Measurements from ENCODE around the gene SYT7.

The SYT7 gene

DNA sequence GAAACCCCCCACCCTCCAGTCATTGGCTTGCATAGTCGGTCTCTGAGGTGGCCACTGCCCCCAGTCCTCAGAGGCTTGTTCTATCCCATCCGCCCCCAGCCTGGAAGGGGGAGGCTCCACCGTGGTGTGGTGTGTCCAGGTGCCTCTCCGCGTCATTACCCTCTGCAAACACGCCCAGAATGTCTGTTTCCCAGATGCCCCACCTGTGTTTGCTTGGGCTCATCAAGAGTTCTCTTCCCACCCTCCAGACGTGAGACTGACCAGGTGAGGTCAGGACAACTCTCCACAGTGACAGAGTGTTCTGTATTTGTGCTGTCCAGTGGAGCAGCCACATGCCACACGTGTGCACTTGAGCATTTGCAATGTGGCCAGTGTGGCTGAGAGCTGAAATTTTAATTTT lies 47.5 kb downstream of the SYT7 start:
- no peaks in the 10 kb centered on the region; the same call in 1 of the 2 replicates for H3K4me1 ChIP-seq (ENCODE audit: control insufficient read depth, insufficient read depth, low read length)
- H3K9ac ChIP-seq (ENCODE audit: low read depth, low read length): no peak overlapping the region
- H3K9me3 ChIP-seq (ENCODE audit: control insufficient read depth, insufficient read depth, low read length): no peaks in the 10 kb centered on the region
- H3K36me3 ChIP-seq (ENCODE audit: control insufficient read depth, insufficient read depth, low read length): no peaks in the 10 kb centered on the region
- H3K27ac ChIP-seq (ENCODE audit: low read depth, low read length): no peak overlapping the region
- no peak overlapping the region for H3K4me3 ChIP-seq (ENCODE audit: low read depth, low read length)
- H3K27me3 ChIP-seq (ENCODE audit: control insufficient read depth, insufficient read depth, low read length): no peaks in the 10 kb centered on the region

- H3K27ac ChIP-seq (ENCODE audit: low read depth, low read length): no peak overlapping the region
- H3K4me3 ChIP-seq (ENCODE audit: low read depth, low read length): no peak overlapping the region
- no peak overlapping the region for H3K9ac ChIP-seq (ENCODE audit: low read depth, low read length)
- H3K9me3 ChIP-seq (ENCODE audit: control insufficient read depth, insufficient read depth, low read length): no peaks in the 10 kb centered on the region
- H3K4me1 ChIP-seq (ENCODE audit: control insufficient read depth, insufficient read depth, low read length): no peaks in the 10 kb centered on the region; the same call in 1 of the 2 replicates
- H3K27me3 ChIP-seq (ENCODE audit: control insufficient read depth, insufficient read depth, low read length): no peaks in the 10 kb centered on the region
- H3K36me3 ChIP-seq (ENCODE audit: control insufficient read depth, insufficient read depth, low read length): no peaks in the 10 kb centered on the region
Observed at GRCh38 chr11:61533039-61533375, 47.9 kb downstream of the SYT7 start.

GRCh38 chr11:61532134-61533038 lies 48.5 kb downstream of the SYT7 start:
- Histone ChIP-seq H3K27ac (ENCODE audit: low read depth, low read length) (no peak overlapping the region), H3K9ac (ENCODE audit: low read depth, low read length) (no peak overlapping the region), H3K27me3 (ENCODE audit: control insufficient read depth, insufficient read depth, low read length) (no peaks in the 10 kb centered on the region), H3K4me3 (ENCODE audit: low read depth, low read length) (no peak overlapping the region), H3K4me1 (ENCODE audit: control insufficient read depth, insufficient read depth, low read length) (no peaks in the 10 kb centered on the region; the same call in 1 of the 2 replicates), H3K9me3 (ENCODE audit: control insufficient read depth, insufficient read depth, low read length) (no peaks in the 10 kb centered on the region), H3K36me3 (ENCODE audit: control insufficient read depth, insufficient read depth, low read length) (0 out of 2 replicates have a peak, but pooled peaks cover 2% of the 10 kb centered on the region)

DNA sequence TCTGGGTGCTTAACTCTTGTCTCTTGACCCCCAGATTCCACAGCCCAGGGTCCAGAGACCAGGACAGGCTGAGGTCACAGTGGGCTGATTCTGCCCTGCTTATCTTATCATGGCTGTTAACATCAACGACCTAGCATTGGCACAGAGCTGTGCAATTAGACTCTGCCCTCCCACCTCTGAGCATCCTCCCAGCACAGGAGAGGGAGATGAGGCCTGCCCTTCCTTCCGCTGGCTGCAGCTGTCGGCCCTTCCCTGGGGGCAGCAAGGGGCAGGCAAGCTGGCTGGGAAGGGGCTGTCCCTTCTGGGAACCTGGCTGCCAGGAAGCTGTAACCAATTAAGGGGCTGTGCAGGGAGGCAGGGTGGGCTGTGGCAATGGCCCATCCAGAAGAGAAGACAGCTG lies 49.8 kb downstream of the SYT7 start:
- H3K27ac ChIP-seq (ENCODE audit: low read depth, low read length): no peak overlapping the region
- H3K27me3 ChIP-seq (ENCODE audit: control insufficient read depth, insufficient read depth, low read length): no peaks in the 10 kb centered on the region
- H3K36me3 ChIP-seq (ENCODE audit: control insufficient read depth, insufficient read depth, low read length): 0 out of 2 replicates have a peak, but pooled peaks cover 2% of the 10 kb centered on the region
- H3K9ac ChIP-seq (ENCODE audit: low read depth, low read length): no peak overlapping the region
- no peak overlapping the region for H3K4me3 ChIP-seq (ENCODE audit: low read depth, low read length)
- no peaks in the 10 kb centered on the region for H3K9me3 ChIP-seq (ENCODE audit: control insufficient read depth, insufficient read depth, low read length)
- no peaks in the 10 kb centered on the region; the same call in 1 of the 2 replicates for H3K4me1 ChIP-seq (ENCODE audit: control insufficient read depth, insufficient read depth, low read length)

DNA sequence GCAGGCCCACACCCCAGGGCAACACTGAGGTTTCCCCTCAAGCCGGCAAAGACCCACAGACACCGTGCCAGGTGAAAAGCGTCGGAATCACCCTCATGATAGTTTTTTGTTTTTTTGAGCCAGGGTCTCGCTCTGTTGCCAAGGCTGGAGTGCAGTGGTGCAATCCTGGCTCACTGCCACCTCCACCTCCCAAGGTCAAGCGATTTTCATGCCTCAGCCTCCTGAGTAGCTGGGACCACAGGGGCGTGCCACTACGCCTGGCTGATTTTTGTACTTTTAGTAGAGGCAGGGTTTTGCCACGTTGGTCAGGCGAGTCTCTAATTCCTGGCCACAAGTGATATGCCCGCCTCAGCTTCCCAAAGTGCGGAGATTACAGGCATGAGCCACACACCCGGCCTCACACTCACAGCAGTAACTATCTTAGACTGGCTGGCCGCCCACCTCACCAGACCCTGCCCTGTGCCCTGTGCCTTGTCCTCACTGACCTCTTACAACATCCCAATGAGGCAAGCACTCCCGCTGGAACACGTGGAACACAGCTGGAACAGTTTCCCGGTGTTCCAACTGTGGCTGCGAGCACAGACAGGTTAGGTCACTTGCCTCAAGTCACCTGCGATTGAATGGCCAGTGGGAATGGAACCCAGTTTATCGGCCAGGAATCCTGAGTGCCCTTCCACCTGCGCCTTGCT lies 51.2 kb downstream of the SYT7 start:
- H3K9me3 ChIP-seq (ENCODE audit: control insufficient read depth, insufficient read depth, low read length): no peaks in the 10 kb centered on the region
- no peaks in the 10 kb centered on the region for H3K27me3 ChIP-seq (ENCODE audit: control insufficient read depth, insufficient read depth, low read length)
- H3K9ac ChIP-seq (ENCODE audit: low read depth, low read length): no peak overlapping the region
- H3K4me1 ChIP-seq (ENCODE audit: control insufficient read depth, insufficient read depth, low read length): no peaks in the 10 kb centered on the region; the same call in 1 of the 2 replicates
- no peak overlapping the region for H3K27ac ChIP-seq (ENCODE audit: low read depth, low read length)
- H3K4me3 ChIP-seq (ENCODE audit: low read depth, low read length): no peak overlapping the region
- 0 out of 2 replicates have a peak, but pooled peaks cover 2% of the 10 kb centered on the region for H3K36me3 ChIP-seq (ENCODE audit: control insufficient read depth, insufficient read depth, low read length)

DNA sequence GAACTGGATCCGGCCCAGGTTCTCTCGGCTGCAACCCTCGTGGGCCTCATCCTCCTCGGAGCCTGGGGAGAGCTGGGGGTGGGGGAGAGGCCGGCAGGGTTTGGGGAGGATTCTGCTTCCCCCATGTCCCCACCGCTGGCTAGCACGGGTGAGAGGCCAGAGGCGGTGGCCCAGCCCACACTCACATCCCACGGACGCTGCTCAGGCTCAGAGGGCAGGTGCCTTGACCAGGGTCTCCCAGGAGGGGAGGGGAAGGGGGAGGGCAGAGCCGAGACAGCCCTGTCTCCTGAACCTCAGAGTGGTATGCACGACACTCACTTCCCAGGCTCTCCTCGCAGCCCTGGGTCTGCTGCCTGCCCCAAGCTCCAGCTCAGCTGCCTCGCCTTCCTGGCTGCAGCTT lies 52.8 kb downstream of the SYT7 start:
- no peak overlapping the region for H3K4me3 ChIP-seq (ENCODE audit: low read depth, low read length)
- H3K36me3 ChIP-seq (ENCODE audit: control insufficient read depth, insufficient read depth, low read length): 0 out of 2 replicates have a peak, but pooled peaks cover 2% of the 10 kb centered on the region
- no peaks in the 10 kb centered on the region for H3K9me3 ChIP-seq (ENCODE audit: control insufficient read depth, insufficient read depth, low read length)
- no peaks in the 10 kb centered on the region; the same call in 1 of the 2 replicates for H3K4me1 ChIP-seq (ENCODE audit: control insufficient read depth, insufficient read depth, low read length)
- no peaks in the 10 kb centered on the region for H3K27me3 ChIP-seq (ENCODE audit: control insufficient read depth, insufficient read depth, low read length)
- no peak overlapping the region for H3K27ac ChIP-seq (ENCODE audit: low read depth, low read length)
- H3K9ac ChIP-seq (ENCODE audit: low read depth, low read length): no peak overlapping the region

DNA sequence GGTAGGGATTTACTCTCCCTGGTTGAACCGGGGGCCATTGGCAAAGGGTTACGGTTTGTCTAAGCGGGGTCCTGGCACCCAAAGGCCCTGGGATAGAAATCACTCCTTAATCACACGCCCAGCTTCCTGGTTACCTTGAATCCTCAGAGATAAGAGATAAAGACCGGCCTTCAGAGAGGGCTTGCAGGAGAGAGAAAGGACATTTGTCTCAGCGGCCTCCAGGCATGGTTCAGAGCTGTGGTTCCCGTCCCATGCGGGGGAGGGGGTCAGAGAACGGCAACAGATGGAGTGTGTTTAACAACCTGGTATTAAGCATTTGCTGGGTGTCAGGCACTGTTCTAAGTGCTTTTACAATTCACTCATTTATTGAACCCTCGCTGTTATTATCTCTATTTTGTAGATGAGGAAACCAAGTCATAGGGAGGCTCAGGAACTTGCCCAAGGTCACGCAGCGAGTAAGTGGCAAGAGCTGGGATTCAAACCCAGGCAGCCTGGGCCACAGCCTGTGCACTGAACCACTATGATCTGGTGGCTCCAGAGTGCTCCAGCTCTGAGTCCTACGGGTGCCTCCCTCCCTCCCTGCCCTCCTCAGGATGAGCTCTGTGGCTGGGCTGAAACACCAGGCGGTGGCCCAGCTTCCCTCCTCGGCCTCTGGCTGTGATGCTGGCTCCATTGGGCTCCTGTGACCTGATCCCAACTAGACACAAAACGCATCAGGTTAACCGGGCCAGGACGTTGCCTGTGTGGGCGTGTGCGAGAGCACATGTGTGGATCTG lies 53.7 kb downstream of the SYT7 start:
- H3K27ac ChIP-seq (ENCODE audit: low read depth, low read length): no peak overlapping the region
- no peaks in the 10 kb centered on the region for H3K27me3 ChIP-seq (ENCODE audit: control insufficient read depth, insufficient read depth, low read length)
- 0 out of 2 replicates have a peak, but pooled peaks cover 2% of the 10 kb centered on the region for H3K36me3 ChIP-seq (ENCODE audit: control insufficient read depth, insufficient read depth, low read length)
- H3K9me3 ChIP-seq (ENCODE audit: control insufficient read depth, insufficient read depth, low read length): no peaks in the 10 kb centered on the region
- no peaks in the 10 kb centered on the region; the same call in 1 of the 2 replicates for H3K4me1 ChIP-seq (ENCODE audit: control insufficient read depth, insufficient read depth, low read length)
- H3K9ac ChIP-seq (ENCODE audit: low read depth, low read length): no peak overlapping the region
- no peak overlapping the region for H3K4me3 ChIP-seq (ENCODE audit: low read depth, low read length)

GRCh38 chr11:61526229-61526628 lies 54.6 kb downstream of the SYT7 start:
- H3K27ac ChIP-seq (ENCODE audit: low read depth, low read length): no peak overlapping the region
- 0 out of 2 replicates have a peak, but pooled peaks cover 2% of the 10 kb centered on the region for H3K36me3 ChIP-seq (ENCODE audit: control insufficient read depth, insufficient read depth, low read length)
- H3K9me3 ChIP-seq (ENCODE audit: control insufficient read depth, insufficient read depth, low read length): no peaks in the 10 kb centered on the region
- H3K4me3 ChIP-seq (ENCODE audit: low read depth, low read length): no peak overlapping the region
- no peak overlapping the region for H3K9ac ChIP-seq (ENCODE audit: low read depth, low read length)
- no peaks in the 10 kb centered on the region; the same call in 1 of the 2 replicates for H3K4me1 ChIP-seq (ENCODE audit: control insufficient read depth, insufficient read depth, low read length)
- H3K27me3 ChIP-seq (ENCODE audit: control insufficient read depth, insufficient read depth, low read length): no peaks in the 10 kb centered on the region

- no peaks in the 10 kb centered on the region for H3K27me3 ChIP-seq (ENCODE audit: control insufficient read depth, insufficient read depth, low read length)
- no peak overlapping the region for H3K27ac ChIP-seq (ENCODE audit: low read depth, low read length)
- no peaks in the 10 kb centered on the region; the same call in 1 of the 2 replicates for H3K4me1 ChIP-seq (ENCODE audit: control insufficient read depth, insufficient read depth, low read length)
- H3K9ac ChIP-seq (ENCODE audit: low read depth, low read length): no peak overlapping the region
- H3K9me3 ChIP-seq (ENCODE audit: control insufficient read depth, insufficient read depth, low read length): no peaks in the 10 kb centered on the region
- no peak overlapping the region for H3K4me3 ChIP-seq (ENCODE audit: low read depth, low read length)
- H3K36me3 ChIP-seq (ENCODE audit: control insufficient read depth, insufficient read depth, low read length): 0 out of 2 replicates have a peak, but pooled peaks cover 2% of the 10 kb centered on the region
Observed at GRCh38 chr11:61524963-61525587, 55.8 kb downstream of the SYT7 start.

DNA sequence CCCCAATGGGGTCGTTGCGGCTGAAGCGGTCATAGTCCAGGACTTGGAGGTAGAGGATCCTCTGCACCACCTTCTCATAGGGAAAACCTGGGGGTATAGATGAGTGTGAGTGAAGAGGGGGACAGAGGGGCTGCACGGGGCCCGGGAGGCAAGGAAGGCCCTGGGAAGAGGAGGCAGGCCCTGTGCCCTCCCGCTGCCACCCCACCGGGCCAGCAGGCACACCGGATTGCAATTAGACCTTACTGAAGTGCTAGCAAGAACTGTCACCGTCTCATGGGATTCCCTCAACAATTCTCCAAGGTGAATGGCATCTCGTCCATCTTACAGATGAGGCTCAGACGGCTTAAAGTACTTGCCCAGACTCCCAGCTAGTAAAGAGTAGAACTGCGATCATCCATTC lies 56.4 kb downstream of the SYT7 start:
- H3K36me3 ChIP-seq (ENCODE audit: control insufficient read depth, insufficient read depth, low read length): 0 out of 2 replicates have a peak, but pooled peaks cover 2% of the 10 kb centered on the region
- no peaks in the 10 kb centered on the region; the same call in 1 of the 2 replicates for H3K4me1 ChIP-seq (ENCODE audit: control insufficient read depth, insufficient read depth, low read length)
- H3K9me3 ChIP-seq (ENCODE audit: control insufficient read depth, insufficient read depth, low read length): no peaks in the 10 kb centered on the region
- no peaks in the 10 kb centered on the region for H3K27me3 ChIP-seq (ENCODE audit: control insufficient read depth, insufficient read depth, low read length)
- no peak overlapping the region for H3K9ac ChIP-seq (ENCODE audit: low read depth, low read length)
- no peak overlapping the region for H3K27ac ChIP-seq (ENCODE audit: low read depth, low read length)
- no peak overlapping the region for H3K4me3 ChIP-seq (ENCODE audit: low read depth, low read length)

Data from HUES48 (cell line).